Epithelial cell of proximal tubule (primary cell): ENCODE measurements around the gene KCTD2. TPM values are rescaled to one million over a fixed set of nuclear protein-coding genes. Genes with fewer than 3 reads are reported as not detected.
A peak's percentile ranks its signal among the peaks of the same experiment; 100 is the strongest.

Source experiments
- DNase-seq: peaks from one replicate; pipeline ENCODE4 v3.0.0-alpha.2; 2011; ENCODE audit warnings: low read depth
- H3K4me3 ChIP-seq: 2 replicates; pipeline ENCODE4 v1.5.1; 2011; ENCODE audit warnings: low read depth, mild to moderate bottlenecking, low read length
- total RNA-seq: library from RNA; depleted of rRNA; stranded (reverse); fragments of >200 nt; gene quantifications from 2 replicates; pipeline ENCODE4 v1.2.3, GENCODE V29; 2015
- TF ChIP-seq, protein P1 (sequence below): conservative IDR thresholded peaks from 2 replicates; pipeline ENCODE4 v1.5.1; 2012; ENCODE audit warnings: low read depth, mild to moderate bottlenecking, low read length

The KCTD2 gene
- total RNA-seq, 1 donor from 2014 or later = 19.2 TPM

DNA sequence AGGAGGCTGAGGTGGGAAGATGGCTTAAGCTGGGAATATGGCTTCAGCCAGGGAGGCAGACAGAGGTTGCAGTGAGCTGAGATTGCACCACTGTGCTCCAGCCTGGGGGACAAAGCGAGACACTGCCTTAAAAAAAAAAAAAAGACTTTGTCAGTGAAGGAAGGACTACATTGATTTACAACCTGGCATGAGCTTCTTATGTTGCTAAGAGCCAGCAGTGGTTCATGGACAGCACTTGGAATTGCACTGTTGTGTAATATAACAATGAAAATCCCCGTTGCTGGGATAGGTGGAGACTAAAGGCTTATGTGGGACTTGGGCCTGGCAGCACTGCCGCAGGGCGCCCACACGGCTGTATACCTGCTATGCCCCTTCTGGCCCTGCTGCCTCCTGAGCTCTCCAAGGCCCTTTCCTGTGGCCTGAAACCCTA, 26.6 kb downstream of the KCTD2 start:
- TF ChIP-seq, protein P1, sequence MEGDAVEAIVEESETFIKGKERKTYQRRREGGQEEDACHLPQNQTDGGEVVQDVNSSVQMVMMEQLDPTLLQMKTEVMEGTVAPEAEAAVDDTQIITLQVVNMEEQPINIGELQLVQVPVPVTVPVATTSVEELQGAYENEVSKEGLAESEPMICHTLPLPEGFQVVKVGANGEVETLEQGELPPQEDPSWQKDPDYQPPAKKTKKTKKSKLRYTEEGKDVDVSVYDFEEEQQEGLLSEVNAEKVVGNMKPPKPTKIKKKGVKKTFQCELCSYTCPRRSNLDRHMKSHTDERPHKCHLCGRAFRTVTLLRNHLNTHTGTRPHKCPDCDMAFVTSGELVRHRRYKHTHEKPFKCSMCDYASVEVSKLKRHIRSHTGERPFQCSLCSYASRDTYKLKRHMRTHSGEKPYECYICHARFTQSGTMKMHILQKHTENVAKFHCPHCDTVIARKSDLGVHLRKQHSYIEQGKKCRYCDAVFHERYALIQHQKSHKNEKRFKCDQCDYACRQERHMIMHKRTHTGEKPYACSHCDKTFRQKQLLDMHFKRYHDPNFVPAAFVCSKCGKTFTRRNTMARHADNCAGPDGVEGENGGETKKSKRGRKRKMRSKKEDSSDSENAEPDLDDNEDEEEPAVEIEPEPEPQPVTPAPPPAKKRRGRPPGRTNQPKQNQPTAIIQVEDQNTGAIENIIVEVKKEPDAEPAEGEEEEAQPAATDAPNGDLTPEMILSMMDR = no peak
- DNase-seq = no peak
- no peak overlapping the region for H3K4me3 ChIP-seq

DNA sequence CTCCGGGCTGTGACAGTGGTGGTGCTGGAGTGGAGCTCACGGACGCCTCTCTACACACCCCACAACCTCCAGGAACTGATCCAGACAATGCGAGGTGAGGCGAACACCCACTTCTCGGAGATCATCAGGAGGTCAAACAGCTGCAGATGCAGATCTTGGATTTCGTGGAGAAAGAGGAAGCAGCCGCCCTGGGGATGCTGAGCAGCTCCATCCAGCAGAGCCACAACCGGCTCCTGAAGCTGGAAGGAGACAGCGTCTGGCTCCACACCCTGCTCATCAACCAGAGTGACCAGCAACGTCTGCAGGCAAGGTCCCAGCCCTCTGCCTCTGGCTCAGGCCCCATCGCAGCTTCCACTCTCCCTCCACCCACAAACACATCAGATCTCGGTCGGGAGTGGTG, 27.5 kb downstream of the KCTD2 start:
- H3K4me3 ChIP-seq = no peak overlapping the region
- TF ChIP-seq, protein P1 = no peak

DNA sequence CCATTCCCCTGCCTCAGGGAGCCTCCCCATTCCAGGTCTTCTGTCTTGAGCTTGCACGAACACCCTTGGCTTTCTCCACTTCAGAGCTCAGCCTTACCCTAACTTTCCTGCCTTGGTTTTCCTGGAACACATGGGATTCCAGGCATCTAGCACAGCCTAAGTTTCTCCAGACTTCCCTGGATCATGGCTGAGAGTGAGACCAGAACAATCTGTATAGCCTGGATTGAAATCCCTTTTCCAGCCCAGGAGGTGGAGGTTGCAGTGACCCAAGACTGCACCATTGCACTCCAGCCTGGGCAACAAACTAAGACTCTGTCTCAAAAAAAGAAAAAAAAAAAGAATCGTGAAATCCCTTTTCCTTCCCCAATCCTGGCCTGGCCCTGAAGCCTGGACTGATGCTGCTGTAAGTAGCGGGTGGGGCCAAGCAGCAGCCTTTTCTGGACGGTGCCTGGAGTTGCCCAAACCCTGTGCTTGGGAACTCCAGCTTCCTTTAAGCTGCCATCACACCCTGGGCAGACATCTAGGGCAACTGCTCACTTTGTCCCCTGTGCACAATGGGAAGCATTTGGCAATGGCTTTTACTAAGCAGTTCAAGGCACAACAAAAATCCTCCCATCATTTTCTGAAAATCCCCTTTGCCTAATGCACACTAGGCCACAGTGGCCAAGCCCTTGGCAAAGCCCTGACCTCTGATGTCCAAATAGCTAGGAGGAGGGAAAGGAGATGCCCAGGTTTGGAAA, 28.7 kb downstream of the KCTD2 start:
- TF ChIP-seq, protein P1 = no peak
- DNase-seq = no peak
- no peak overlapping the region for H3K4me3 ChIP-seq

More for the DNA sequence above, 27.5 kb downstream of the KCTD2 start:
- DNase-seq = no peak

DNA sequence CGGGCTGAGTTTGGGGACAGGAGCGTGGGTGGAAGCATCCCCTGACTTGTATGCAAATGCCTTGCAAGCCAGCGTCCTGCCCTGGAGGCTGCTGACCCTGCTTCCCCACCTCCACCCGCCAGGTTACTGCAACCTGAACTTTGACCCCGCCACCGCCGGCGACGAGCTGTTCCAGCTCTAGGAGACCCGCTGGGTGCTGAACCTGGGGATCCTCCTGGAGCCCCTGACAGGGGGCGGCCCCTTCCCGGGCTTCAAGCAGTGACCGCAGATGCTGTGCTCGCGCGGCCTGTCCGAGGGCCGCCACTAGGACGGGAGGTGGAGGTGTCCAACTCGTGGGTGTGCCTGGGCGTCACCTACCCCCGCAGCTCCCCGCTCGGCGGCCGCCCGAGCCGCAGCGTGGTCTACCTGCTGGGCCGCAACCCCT, 30.1 kb downstream of the KCTD2 start:
- no peak for DNase-seq
- peak overlapping the region; percentile 32 for H3K4me3 ChIP-seq
- TF ChIP-seq, protein P1 = no peak

DNA sequence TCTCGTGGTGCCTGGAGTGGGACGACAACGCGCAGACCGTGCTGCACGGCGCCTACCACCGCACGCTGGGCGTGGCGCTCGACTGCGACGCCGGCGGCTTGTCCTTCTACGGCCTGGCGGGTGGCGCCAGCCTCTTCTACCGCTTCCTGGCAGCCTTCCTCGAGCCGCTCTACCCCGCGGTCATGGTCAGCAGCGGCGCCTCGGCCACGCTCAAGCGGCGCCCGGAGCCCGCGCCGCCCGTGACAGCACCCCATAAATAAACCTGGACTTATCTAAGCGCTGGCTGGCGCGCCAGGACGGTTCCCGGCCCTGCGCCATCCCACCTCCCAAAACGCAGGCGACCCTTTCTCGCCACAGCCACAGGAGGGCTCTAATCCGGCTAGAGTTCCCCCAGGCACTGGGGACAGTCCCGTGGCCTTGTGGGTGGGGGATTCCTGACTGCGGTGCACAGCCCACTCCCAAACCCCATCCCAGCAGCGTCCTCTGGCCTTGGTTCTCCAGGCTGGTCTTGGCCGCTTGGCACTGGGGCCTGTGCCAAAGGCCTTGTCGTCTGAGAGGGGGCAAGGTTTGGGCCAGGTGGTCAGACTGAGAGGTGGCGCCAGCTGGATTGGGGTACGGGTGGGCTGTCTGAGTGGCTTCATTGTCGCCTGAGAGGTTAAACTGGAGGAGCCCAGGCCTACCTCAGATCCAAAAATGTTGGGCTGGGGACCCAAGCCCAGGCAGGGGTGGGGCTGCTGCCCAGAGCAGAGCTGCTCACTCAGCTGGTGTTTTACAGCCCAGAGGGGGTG, 30.7 kb downstream of the KCTD2 start:
- no peak for DNase-seq
- H3K4me3 ChIP-seq = peak overlapping the region; percentile 32
- TF ChIP-seq, protein P1 = no peak

DNA sequence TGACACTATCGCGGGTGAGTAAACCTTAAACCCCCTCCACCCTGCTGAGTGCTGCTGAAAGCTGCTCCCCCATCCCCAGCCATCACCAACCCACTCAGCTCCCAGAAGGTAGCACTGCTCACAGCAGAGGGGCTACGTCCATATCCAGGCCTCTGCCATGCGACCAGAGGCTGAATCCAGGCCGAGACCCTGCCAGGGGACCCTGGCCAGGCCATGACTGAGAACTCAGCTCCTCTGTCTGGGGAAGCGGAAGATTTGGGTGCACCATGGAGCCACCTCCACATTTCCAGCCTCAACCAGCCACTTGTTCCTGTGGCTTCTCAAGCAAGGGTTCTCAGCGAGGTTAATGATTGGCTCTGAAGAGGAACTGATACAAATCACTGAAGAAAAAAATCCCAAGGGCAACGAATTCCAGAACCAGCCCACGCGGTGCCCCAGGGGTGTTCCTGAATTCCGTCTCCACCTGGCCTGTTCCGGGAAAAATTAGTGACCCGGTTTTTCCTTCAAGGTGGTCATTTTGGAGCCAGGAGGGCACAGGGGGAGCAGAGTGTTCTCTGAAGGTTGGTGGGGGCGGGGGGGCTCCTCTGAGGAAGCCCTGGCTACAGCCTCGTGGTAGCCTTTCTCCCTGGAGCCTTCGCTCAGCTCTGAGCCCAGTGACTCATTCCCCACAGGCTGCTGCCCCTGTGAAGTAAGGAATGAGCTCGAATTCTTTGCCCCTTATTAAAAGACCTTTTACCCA, 31.4 kb downstream of the KCTD2 start:
- DNase-seq = peak; percentile 88
- H3K4me3 ChIP-seq = peak overlapping the region; percentile 32
- TF ChIP-seq, protein P1 = no peak
